HG03571 (cell line): ENCODE measurements around the gene CNOT2.
A peak's percentile ranks its signal among the peaks of the same experiment; 100 is the strongest.

Source experiments
- ATAC-seq: cut with Tn5 transposase; IDR thresholded peaks from one replicate; pipeline ENCODE4 v1.9.1; 2021; ENCODE audit not compliant: unreplicated experiment

The CNOT2 gene

GRCh38 chr12:70242695-70243509 lies at the start of gene CNOT2:
CNOT2 (plus strand) TSS chr12:70243433; CDS start chr12:70278227, 34,794 bp downstream.
- peak; percentile 69 for ATAC-seq

GRCh38 chr12:70194076-70194475 lies 49.2 kb upstream of the CNOT2 start:
- ATAC-seq, result no peak

GRCh38 chr12:70196811-70197281 lies 46.4 kb upstream of the CNOT2 start:
- ATAC-seq, result no peak

- ATAC-seq, result no peak
Observed at GRCh38 chr12:70197345-70197744, 45.9 kb upstream of the CNOT2 start.

- no peak for ATAC-seq
Observed at GRCh38 chr12:70213707-70214106, 29.5 kb upstream of the CNOT2 start.

GRCh38 chr12:70214972-70215617 lies 28.1 kb upstream of the CNOT2 start:
- ATAC-seq, result no peak

GRCh38 chr12:70217416-70217815 lies 25.8 kb upstream of the CNOT2 start:
- no peak for ATAC-seq

GRCh38 chr12:70221626-70222025 lies 21.6 kb upstream of the CNOT2 start:
- ATAC-seq, result no peak

- no peak for ATAC-seq
Observed at GRCh38 chr12:70227911-70228310, 15.3 kb upstream of the CNOT2 start.

GRCh38 chr12:70230934-70231606 lies 12.2 kb upstream of the CNOT2 start:
- no peak for ATAC-seq

GRCh38 chr12:70236990-70237389 lies 6.2 kb upstream of the CNOT2 start:
- ATAC-seq, result no peak

- ATAC-seq, result no peak
Observed at GRCh38 chr12:70240673-70241072, 2.6 kb upstream of the CNOT2 start.

- no peak for ATAC-seq
Observed at GRCh38 chr12:70241845-70242244, 1.4 kb upstream of the CNOT2 start.

- ATAC-seq, result peak; percentile 46
Observed at GRCh38 chr12:70243510-70244371, 508 bp downstream of the CNOT2 start.

- ATAC-seq, result no peak
Observed at GRCh38 chr12:70244409-70244808, 1.2 kb downstream of the CNOT2 start.

GRCh38 chr12:70245458-70245857 lies 2.2 kb downstream of the CNOT2 start:
- no peak for ATAC-seq

GRCh38 chr12:70246580-70246979 lies 3.3 kb downstream of the CNOT2 start:
- no peak for ATAC-seq

GRCh38 chr12:70247653-70248199 lies 4.5 kb downstream of the CNOT2 start:
- no peak for ATAC-seq

- ATAC-seq, result no peak
Observed at GRCh38 chr12:70248876-70249275, 5.6 kb downstream of the CNOT2 start.

- no peak for ATAC-seq
Observed at GRCh38 chr12:70249903-70250302, 6.7 kb downstream of the CNOT2 start.

- ATAC-seq, result no peak
Observed at GRCh38 chr12:70251226-70251625, 8.0 kb downstream of the CNOT2 start.
